Right lobe of liver (tissue), 6 donors: ENCODE results near the gene VWA5B1. TPM values are rescaled to one million over a fixed set of nuclear protein-coding genes. Genes with fewer than 3 reads are reported as not detected.

Experiments used
- ATAC-seq, 4 donors: fragments of 200-7000 bp; cut with Tn5 transposase; one replicate each; pipeline ENCODE4 v1.9.1; 2020; ENCODE audit warnings: mild to moderate bottlenecking in 4 of 4, moderate library complexity in 4 of 4
- DNase-seq, 3 donors: peaks; one replicate each; pipeline ENCODE4 v3.0.0-alpha.2; 2020
- H3K27ac ChIP-seq, 3 donors: fragments of 200-600 bp; one replicate each; pipeline ENCODE4 v1.8.0; 2022
- H3K27me3 ChIP-seq, 2 donors: fragments of 200-600 bp; one replicate each; pipeline ENCODE4 v1.8.0; 2022
- H3K36me3 ChIP-seq, 4 donors: fragments of 200-600 bp; sonication (generic) in 1 of 4; one replicate each; pipeline versions ENCODE4 v1.5.1 to v1.8.0; 2017 to 2022; ENCODE audit warnings: control low read depth in 1 of 4
- H3K4me1 ChIP-seq, 4 donors: fragments of 200-600 bp; sonication (generic) in 1 of 4; one replicate each; pipeline versions ENCODE4 v1.5.1 to v1.8.0; 2017 to 2022; ENCODE audit warnings: control low read depth in 1 of 4
- H3K4me3 ChIP-seq, 3 donors: fragments of 200-600 bp; one replicate each; pipeline ENCODE4 v1.8.0; 2022
- H3K9me3 ChIP-seq, 4 donors: fragments of 200-600 bp; sonication (generic) in 1 of 4; one replicate each; pipeline versions ENCODE4 v1.5.1 to v1.8.0; 2017 to 2022; ENCODE audit warnings: control low read depth in 1 of 4
- CTCF ChIP-seq, 4 donors: fragments of 200-600 bp in 3 of 4; fragments of 450-650 bp in 1 of 4; IDR thresholded peaks; one replicate each; pipeline versions ENCODE4 v1.5.1 to v1.8.0; 2016 to 2022; ENCODE audit warnings: antibody characterized with exemption in 4 of 4, mild to moderate bottlenecking in 2 of 4
- POLR2A ChIP-seq: fragments of 450-650 bp; IDR thresholded peaks from one replicate; pipeline ENCODE4 v1.6.1; 2017; ENCODE audit warnings: antibody characterized with exemption, mild to moderate bottlenecking
- WGBS: methylation state at CpG from one replicate; pipeline ENCODE4 v1.1.6; 2018; ENCODE audit warnings: low coverage, low lambda C conversion rate; ENCODE audit not compliant: insufficient coverage; ENCODE audit errors: missing lambda C conversion rate; 5-methylcytosine and 5-hydroxymethylcytosine counted together
- intact Hi-C, 2 donors: fragments of 100-400 bp; cut with DNase I; formaldehyde crosslinking; loops; one replicate each; pipeline versions ENCODE4 v1.11.2 to v1.14.1; 2022
- total RNA-seq, 6 experiments: library from RNA; depleted of rRNA in 2 of 6; stranded (reverse); fragments of >200 nt in 2 of 6; fragmentation: NEBNext Ultra II Directional in 3 of 6; extraction: Animal tissue kit (Norgen Biotek cat#: 25700) in 3 of 6; gene quantifications; one replicate each; pipeline versions ENCODE4 v1.1.0 to v1.2.4, GENCODE V29; 2016 to 2023
- donor health status: DM: no; HTN: yes; CAD: no.
- donor health status: DM: no; HTN: no; CAD: no.
- donor health status: DM: no; HTN: no; CAD: no.
- donor health status: DM: no; HTN: yes; CAD: no.
- donor health status: DM: no; HTN: yes; CAD: no.

The VWA5B1 gene
- total RNA-seq, 6 experiments from 2014 or later = not detected

DNA sequence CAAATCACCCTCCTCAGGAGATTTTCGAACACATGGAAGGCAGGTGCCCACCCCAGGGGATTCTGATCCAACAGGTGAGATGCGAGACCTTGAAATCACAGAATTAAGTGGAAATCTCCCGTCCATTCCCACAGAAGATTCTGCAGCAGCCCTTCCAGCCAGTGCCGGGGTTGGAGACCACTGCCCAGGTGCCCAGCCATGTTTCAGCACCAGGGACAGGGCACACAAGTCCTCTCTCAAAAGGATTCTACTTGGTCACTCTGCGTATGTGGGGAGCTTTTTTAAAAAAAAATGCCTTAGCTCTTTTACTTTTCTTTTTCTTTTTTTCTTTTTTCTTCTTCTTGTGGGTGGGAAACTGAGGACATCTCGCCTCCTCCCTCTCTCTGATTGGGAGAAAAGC, 80.7 kb downstream of the VWA5B1 start:
- Histone ChIP-seq H3K4me3 (no peak overlapping the region), H3K27ac (no peak overlapping the region), H3K4me1 (peaks cover 0 to 6% (median 0%) of the 10 kb centered on the region in 4 donors), H3K9me3 (no peaks in the 10 kb centered on the region), H3K27me3 (peaks cover 0 to 11% of the 10 kb centered on the region in 2 donors), H3K36me3 (no peaks in the 10 kb centered on the region)
- DNase-seq = no peak
- 20% methylated on average over 5 of the region's 6 CpGs for WGBS
- no peak for ATAC-seq
- no peak for TF ChIP-seq POLR2A
- intact Hi-C loops = loop anchor here in 1 of 2 donors (10.0 kb wide), 1 partner anchor 123 kb away; no protein-coding TSS in a partner anchor

DNA sequence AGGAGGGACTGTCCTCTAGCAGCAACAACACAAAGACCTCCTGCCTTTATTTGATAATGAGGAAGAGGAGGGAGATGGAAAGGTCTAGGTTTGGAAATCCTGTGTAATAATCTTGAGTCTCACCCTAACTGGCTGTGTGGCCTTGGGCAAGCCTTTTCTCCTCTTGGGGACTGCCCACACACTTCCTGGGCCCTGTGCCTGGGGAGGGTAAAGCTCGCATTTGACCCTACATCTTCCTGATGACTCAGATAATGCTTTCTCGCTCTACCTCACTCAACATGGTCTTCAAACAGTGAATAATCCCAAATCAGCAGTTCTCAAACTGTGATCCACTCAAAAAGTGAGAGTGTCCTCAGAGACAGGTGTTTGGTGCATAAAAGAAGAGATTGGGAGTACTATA, 81.2 kb downstream of the VWA5B1 start:
- intact Hi-C loops = loop anchor here in 1 of 2 donors (10.0 kb wide), 1 partner anchor 123 kb away; no protein-coding TSS in a partner anchor
- Histone ChIP-seq H3K27ac (no peak overlapping the region), H3K9me3 (no peaks in the 10 kb centered on the region), H3K36me3 (no peaks in the 10 kb centered on the region), H3K4me1 (peaks cover 0 to 1% (median 0%) of the 10 kb centered on the region in 4 donors), H3K27me3 (peaks cover 0 to 6% of the 10 kb centered on the region in 2 donors), H3K4me3 (no peak overlapping the region)
- DNase-seq = no peak
- TF ChIP-seq CTCF (IDR thresholded peaks at IDR 0.05) = no peak
- no peak for TF ChIP-seq POLR2A
- ATAC-seq = no peak
- 25% methylated on average over 2 of the region's 2 CpGs for WGBS

GRCh38 chr1:20372676-20373075, 82.0 kb downstream of the VWA5B1 start:
- H3K4me1 ChIP-seq = no peaks in the 10 kb centered on the region
- DNase-seq (no peak), ATAC-seq (no peak)
- H3K36me3 ChIP-seq = no peaks in the 10 kb centered on the region
- intact Hi-C loops = loop anchor here in 1 of 2 donors (10.0 kb wide), 1 partner anchor 122 kb away; no protein-coding TSS in a partner anchor
- H3K4me3 ChIP-seq = no peak overlapping the region
- no peaks in the 10 kb centered on the region for H3K9me3 ChIP-seq
- H3K27ac ChIP-seq = no peak overlapping the region
- peaks cover 0 to under 1% of the 10 kb centered on the region in 2 donors for H3K27me3 ChIP-seq
- no peak for TF ChIP-seq CTCF (IDR thresholded peaks at IDR 0.05)
- TF ChIP-seq POLR2A = no peak
- 54% methylated on average over 4 of the region's 4 CpGs for WGBS

- intact Hi-C loops = loop anchor here in 1 of 2 donors (10.0 kb wide), 1 partner anchor 122 kb away; no protein-coding TSS in a partner anchor
- no peak for ATAC-seq
Measured at GRCh38 chr1:20373286-20373685, 82.6 kb downstream of the VWA5B1 start.

More at GRCh38 chr1:20373286-20373685, 82.6 kb downstream of the VWA5B1 start:
- Histone ChIP-seq H3K27ac (no peak overlapping the region), H3K27me3 (no peaks in the 10 kb centered on the region), H3K9me3 (no peaks in the 10 kb centered on the region), H3K4me3 (no peak overlapping the region), H3K36me3 (no peaks in the 10 kb centered on the region), H3K4me1 (no peaks in the 10 kb centered on the region)
- no peak for DNase-seq
- TF ChIP-seq CTCF (IDR thresholded peaks at IDR 0.05) = no peak
- TF ChIP-seq POLR2A = no peak
- WGBS = 33% methylated on average over 7 of the region's 8 CpGs
